ENCODE data around the gene HCRTR1. TPM values are rescaled to one million over a fixed set of nuclear protein-coding genes. Genes with fewer than 3 reads are reported as not detected.

The HCRTR1 gene
- total and polyA plus RNA-seq, 7 experiments from 2014 or later: not detected

DNA sequence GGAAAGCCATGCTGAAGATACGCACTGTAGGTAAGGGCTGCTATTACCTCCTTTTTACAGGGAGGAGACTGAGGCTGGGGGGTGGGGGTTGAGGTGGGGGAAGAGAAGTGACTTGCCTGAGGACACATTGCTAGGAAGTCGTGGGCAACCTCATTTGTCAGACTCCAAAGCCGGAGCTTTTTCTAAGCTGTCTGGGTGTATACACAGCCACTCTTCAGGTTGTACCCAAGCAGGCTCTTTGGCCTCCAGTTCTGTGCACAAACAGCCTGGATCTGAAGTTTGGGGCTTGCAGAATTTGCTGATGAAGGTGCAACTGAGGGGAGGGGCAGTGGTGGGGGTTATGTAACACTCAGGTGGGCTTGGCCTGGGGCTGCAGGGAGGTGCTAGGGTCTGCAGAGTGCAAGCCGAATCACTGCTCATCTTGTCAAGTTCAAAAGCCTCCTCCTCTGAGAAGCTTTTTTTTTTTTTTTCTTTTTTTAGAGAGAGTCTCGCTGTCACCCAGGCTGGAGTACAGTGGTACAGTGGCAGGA, 24.3 kb upstream of the HCRTR1 start:
- Mint-ChIP-seq H3K4me3 (no peak overlapping the region), H3K27ac (no peak overlapping the region), H3K27me3 (peaks cover 16 to 36% (median 27%) of the 10 kb centered on the region in 5 donors), H3K4me1 (peaks cover 0 to 3% (median 0%) of the 10 kb centered on the region in 7 donors), H3K36me3 (no peaks in the 10 kb centered on the region), H3K9me3 (no peaks in the 10 kb centered on the region)
- intact Hi-C loops (cut with micrococcal nuclease): no loop called here
- Histone ChIP-seq H3K4me3 (ENCODE audit: low read length) (no peak overlapping the region), H3K9me3 (ENCODE audit: control insufficient read depth in 2 of 3, low read length in 3 of 3) (no peaks in the 10 kb centered on the region), H3K36me3 (ENCODE audit: control insufficient read depth in 2 of 3, insufficient read depth in 3 of 3, low read length in 3 of 3) (no peaks in the 10 kb centered on the region), H3K27me3 (ENCODE audit: control insufficient read depth in 2 of 2, insufficient read depth in 2 of 2, low read length in 2 of 2) (no peaks in the 10 kb centered on the region), H3K27ac (ENCODE audit: low read depth, low read length) (no peak overlapping the region), H3K4me1 (ENCODE audit: control insufficient read depth in 2 of 2, insufficient read depth in 2 of 2, low read length in 2 of 2) (no peaks in the 10 kb centered on the region)
- DNase-seq: no peak
- ATAC-seq: no peak
- ChIA-PET CTCF (no interaction called here), POLR2A (no interaction called here)

DNA sequence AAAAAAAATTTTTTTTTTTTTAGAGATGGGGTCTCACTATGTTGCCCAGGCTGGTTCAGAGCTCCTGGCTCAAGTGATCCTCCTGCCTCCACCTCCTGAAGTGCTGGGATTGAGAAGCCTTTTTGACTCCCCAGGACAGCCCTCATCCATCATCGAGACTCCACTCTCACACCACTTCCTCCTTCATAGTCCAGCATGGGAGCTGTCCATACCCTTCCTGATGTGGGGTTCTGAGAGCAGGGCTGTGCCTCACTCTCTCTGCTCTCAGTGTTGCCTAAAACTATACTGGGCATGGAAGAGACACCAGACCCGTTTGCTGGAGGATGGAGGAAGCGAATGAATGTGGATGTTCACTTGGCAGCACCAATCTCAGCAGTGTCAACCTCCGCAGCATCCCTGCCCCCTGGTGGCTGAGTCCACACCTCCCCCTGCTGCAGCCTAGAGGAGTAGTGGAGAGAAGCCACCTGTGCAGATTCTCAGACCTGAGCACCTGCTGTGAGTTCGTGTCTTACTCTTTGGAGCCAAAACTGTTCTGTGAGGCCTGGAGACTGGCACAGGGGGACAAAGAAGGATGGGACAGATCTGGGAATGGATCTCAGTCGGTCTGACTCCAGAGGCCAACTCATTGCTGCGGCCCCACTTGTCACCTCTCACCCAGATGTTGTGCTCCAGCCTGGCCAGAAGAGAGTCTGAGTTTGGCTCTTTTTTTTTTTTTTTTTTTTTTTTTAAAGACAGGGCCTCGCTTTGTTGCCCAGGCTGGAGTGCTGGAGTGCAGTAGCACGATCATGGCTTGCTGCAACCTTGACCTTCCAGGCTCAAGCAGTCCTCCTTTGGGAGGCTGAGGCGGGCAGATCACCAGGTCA, 23.5 kb upstream of the HCRTR1 start:
- Histone ChIP-seq H3K27ac (ENCODE audit: low read depth, low read length) (no peak overlapping the region), H3K4me1 (ENCODE audit: control insufficient read depth in 2 of 2, insufficient read depth in 2 of 2, low read length in 2 of 2) (no peaks in the 10 kb centered on the region), H3K9me3 (ENCODE audit: control insufficient read depth in 2 of 3, low read length in 3 of 3) (no peaks in the 10 kb centered on the region), H3K27me3 (ENCODE audit: control insufficient read depth in 2 of 2, insufficient read depth in 2 of 2, low read length in 2 of 2) (no peaks in the 10 kb centered on the region), H3K4me3 (ENCODE audit: low read length) (no peak overlapping the region), H3K36me3 (ENCODE audit: control insufficient read depth in 2 of 3, insufficient read depth in 3 of 3, low read length in 3 of 3) (no peaks in the 10 kb centered on the region)
- Mint-ChIP-seq H3K4me3 (no peak overlapping the region), H3K4me1 (peaks cover 0 to 3% (median 0%) of the 10 kb centered on the region in 7 donors), H3K27me3 (peaks cover 14 to 40% (median 25%) of the 10 kb centered on the region in 5 donors), H3K27ac (no peak overlapping the region), H3K9me3 (no peaks in the 10 kb centered on the region), H3K36me3 (no peaks in the 10 kb centered on the region)
- intact Hi-C loops (cut with micrococcal nuclease): loop anchor here in 1 of 2 donors (1.0 kb wide), 1 partner anchor 30 kb away; no protein-coding TSS in a partner anchor
- ATAC-seq (peak; percentile 90), DNase-seq (peak in 8 of 9 donors; percentile 31 to 58 (median 44))
- POLR2A ChIA-PET: no interaction called here
- CTCF ChIA-PET: no interaction called here

- H3K36me3 Mint-ChIP-seq: no peaks in the 10 kb centered on the region
- CTCF ChIA-PET: no interaction called here
- ATAC-seq (no peak), DNase-seq (no peak)
- Histone ChIP-seq H3K4me1 (ENCODE audit: control insufficient read depth in 2 of 2, insufficient read depth in 2 of 2, low read length in 2 of 2) (no peaks in the 10 kb centered on the region), H3K27me3 (ENCODE audit: control insufficient read depth in 2 of 2, insufficient read depth in 2 of 2, low read length in 2 of 2) (no peaks in the 10 kb centered on the region), H3K27ac (ENCODE audit: low read depth, low read length) (no peak overlapping the region), H3K9me3 (ENCODE audit: control insufficient read depth in 2 of 3, low read length in 3 of 3) (no peaks in the 10 kb centered on the region), H3K4me3 (ENCODE audit: low read length) (no peak overlapping the region), H3K36me3 (ENCODE audit: control insufficient read depth in 2 of 3, insufficient read depth in 3 of 3, low read length in 3 of 3) (no peaks in the 10 kb centered on the region)
- no peaks in the 10 kb centered on the region for H3K9me3 Mint-ChIP-seq
- peaks cover 8 to 37% (median 17%) of the 10 kb centered on the region in 5 donors for H3K27me3 Mint-ChIP-seq
- no peaks in the 10 kb centered on the region for H3K4me1 Mint-ChIP-seq
- peak overlapping the region in 1 of 9 donors; percentile 14 for H3K27ac Mint-ChIP-seq
- intact Hi-C loops (cut with micrococcal nuclease): no loop called here
- POLR2A ChIA-PET: no interaction called here
- no peak overlapping the region for H3K4me3 Mint-ChIP-seq
Observed at GRCh38 chr1:31595836-31596736, 21.4 kb upstream of the HCRTR1 start.

DNA sequence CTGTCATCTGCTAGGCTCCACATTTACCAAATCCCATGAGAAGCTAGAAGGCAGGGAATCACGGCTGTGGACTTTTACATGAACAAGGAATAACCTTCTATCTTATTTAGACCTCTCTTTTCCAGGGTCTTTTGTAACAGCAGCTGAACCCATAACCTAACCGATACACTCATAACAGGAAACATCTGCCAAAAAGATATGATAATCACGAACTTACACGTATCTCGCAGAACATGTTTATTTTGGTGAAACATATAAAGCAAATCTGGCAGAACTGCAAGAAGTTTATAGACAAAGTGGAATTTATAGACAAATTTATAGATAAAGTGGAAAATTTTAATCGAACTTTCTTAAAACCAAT, 20.8 kb upstream of the HCRTR1 start:
- no peak for ATAC-seq
- POLR2A ChIA-PET: no interaction called here
- Mint-ChIP-seq H3K27me3 (peaks cover 2 to 35% (median 11%) of the 10 kb centered on the region in 5 donors), H3K36me3 (no peaks in the 10 kb centered on the region), H3K27ac (no peak overlapping the region), H3K4me3 (no peak overlapping the region), H3K4me1 (no peaks in the 10 kb centered on the region), H3K9me3 (no peaks in the 10 kb centered on the region)
- no peaks in the 10 kb centered on the region for H3K27me3 ChIP-seq (ENCODE audit: control insufficient read depth in 2 of 2, insufficient read depth in 2 of 2, low read length in 2 of 2)
- H3K4me3 ChIP-seq (ENCODE audit: low read length): no peak overlapping the region
- intact Hi-C loops (cut with micrococcal nuclease): no loop called here
- H3K36me3 ChIP-seq (ENCODE audit: control insufficient read depth in 2 of 3, insufficient read depth in 3 of 3, low read length in 3 of 3): no peaks in the 10 kb centered on the region
- DNase-seq: no peak
- H3K27ac ChIP-seq (ENCODE audit: low read depth, low read length): no peak overlapping the region
- H3K9me3 ChIP-seq (ENCODE audit: control insufficient read depth in 2 of 3, low read length in 3 of 3): no peaks in the 10 kb centered on the region
- H3K4me1 ChIP-seq (ENCODE audit: control insufficient read depth in 2 of 2, insufficient read depth in 2 of 2, low read length in 2 of 2): no peaks in the 10 kb centered on the region
- CTCF ChIA-PET: no interaction called here

GRCh38 chr1:31598980-31599379, 18.5 kb upstream of the HCRTR1 start:
- no peak for DNase-seq
- ChIA-PET CTCF (no interaction called here), POLR2A (no interaction called here)
- Mint-ChIP-seq H3K27me3 (peaks cover 0 to 37% (median under 1%) of the 10 kb centered on the region in 5 donors), H3K4me1 (no peaks in the 10 kb centered on the region), H3K27ac (peak overlapping the region in 1 of 9 donors; percentile 33), H3K9me3 (no peaks in the 10 kb centered on the region), H3K4me3 (no peak overlapping the region), H3K36me3 (no peaks in the 10 kb centered on the region)
- Histone ChIP-seq H3K4me3 (ENCODE audit: low read length) (no peak overlapping the region), H3K27ac (ENCODE audit: low read depth, low read length) (no peak overlapping the region), H3K4me1 (ENCODE audit: control insufficient read depth in 2 of 2, insufficient read depth in 2 of 2, low read length in 2 of 2) (no peaks in the 10 kb centered on the region), H3K36me3 (ENCODE audit: control insufficient read depth in 2 of 3, insufficient read depth in 3 of 3, low read length in 3 of 3) (no peaks in the 10 kb centered on the region), H3K27me3 (ENCODE audit: control insufficient read depth in 2 of 2, insufficient read depth in 2 of 2, low read length in 2 of 2) (no peaks in the 10 kb centered on the region), H3K9me3 (ENCODE audit: control insufficient read depth in 2 of 3, low read length in 3 of 3) (no peaks in the 10 kb centered on the region)
- intact Hi-C loops (cut with micrococcal nuclease): no loop called here
- no peak for ATAC-seq

GRCh38 chr1:31600641-31601040, 16.8 kb upstream of the HCRTR1 start:
- ATAC-seq (no peak), DNase-seq (no peak)
- Histone ChIP-seq H3K27ac (ENCODE audit: low read depth, low read length) (no peak overlapping the region), H3K9me3 (ENCODE audit: control insufficient read depth in 2 of 3, low read length in 3 of 3) (no peaks in the 10 kb centered on the region), H3K4me3 (ENCODE audit: low read length) (no peak overlapping the region), H3K27me3 (ENCODE audit: control insufficient read depth in 2 of 2, insufficient read depth in 2 of 2, low read length in 2 of 2) (no peaks in the 10 kb centered on the region), H3K36me3 (ENCODE audit: control insufficient read depth in 2 of 3, insufficient read depth in 3 of 3, low read length in 3 of 3) (no peaks in the 10 kb centered on the region), H3K4me1 (ENCODE audit: control insufficient read depth in 2 of 2, insufficient read depth in 2 of 2, low read length in 2 of 2) (no peaks in the 10 kb centered on the region)
- peaks cover 0 to 37% (median 0%) of the 10 kb centered on the region in 5 donors for H3K27me3 Mint-ChIP-seq
- H3K4me1 Mint-ChIP-seq: no peaks in the 10 kb centered on the region
- intact Hi-C loops (cut with micrococcal nuclease): no loop called here
- H3K27ac Mint-ChIP-seq: no peak overlapping the region
- ChIA-PET CTCF (no interaction called here), POLR2A (no interaction called here)
- H3K4me3 Mint-ChIP-seq: no peak overlapping the region
- no peaks in the 10 kb centered on the region for H3K36me3 Mint-ChIP-seq
- H3K9me3 Mint-ChIP-seq: no peaks in the 10 kb centered on the region
